ENCODE data around the gene JPT2.
"Not testable (repeated sequence)": the region's sequence is repeated elsewhere in the genome, so short reads cannot be mapped to it uniquely, and the experiment has no call there.

Gene JPT2

DNA sequence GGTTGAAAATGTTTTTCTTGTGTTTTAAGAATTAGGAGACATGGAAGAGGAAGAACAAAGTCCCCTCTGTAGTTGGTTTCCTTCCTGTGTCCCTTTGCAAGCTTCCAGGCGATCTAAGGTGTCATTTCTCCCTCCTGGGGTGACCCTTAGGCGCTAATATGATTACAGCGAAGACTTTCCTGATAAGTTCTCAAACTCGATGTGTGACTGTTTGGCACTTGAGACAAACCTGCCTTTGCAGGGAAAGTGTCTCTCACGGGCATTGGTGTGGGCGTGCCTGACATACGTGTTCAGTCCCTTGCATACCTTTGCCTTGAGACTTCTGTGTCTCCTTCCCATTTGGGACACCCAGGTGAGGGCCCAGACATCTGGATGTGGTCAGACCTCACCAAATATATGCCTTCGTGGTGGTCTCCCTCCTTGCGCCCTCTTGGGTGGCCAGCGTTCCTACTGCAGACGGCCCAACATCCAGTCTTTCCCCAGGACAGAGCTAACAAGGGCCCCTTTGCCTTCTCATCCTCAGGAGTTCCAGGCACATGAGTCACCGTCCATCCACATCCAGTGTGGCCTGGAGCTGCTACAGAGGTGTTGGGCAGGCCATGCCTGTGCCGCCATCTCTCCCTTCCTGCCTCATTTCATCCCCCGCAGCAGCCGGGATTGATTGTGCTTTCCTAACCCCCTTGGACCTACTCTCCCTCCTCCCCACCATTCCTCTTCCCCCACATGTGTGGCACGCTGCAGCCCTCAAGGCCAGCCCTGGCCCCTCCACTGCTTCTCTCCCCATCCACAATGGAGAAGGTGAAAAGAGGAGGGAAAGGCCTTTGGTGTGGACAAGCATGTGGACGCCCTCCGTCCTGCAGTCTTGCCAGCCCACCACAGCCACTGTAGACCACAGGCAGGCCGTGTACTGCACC, 3.1 kb upstream of the JPT2 start:
- no peak for DNase-seq (ENCODE audit: low read depth)

- DNase-seq (ENCODE audit: low read depth), result no peak
Measured at GRCh38 chr16:1676661-1677060, 1.4 kb upstream of the JPT2 start.

DNA sequence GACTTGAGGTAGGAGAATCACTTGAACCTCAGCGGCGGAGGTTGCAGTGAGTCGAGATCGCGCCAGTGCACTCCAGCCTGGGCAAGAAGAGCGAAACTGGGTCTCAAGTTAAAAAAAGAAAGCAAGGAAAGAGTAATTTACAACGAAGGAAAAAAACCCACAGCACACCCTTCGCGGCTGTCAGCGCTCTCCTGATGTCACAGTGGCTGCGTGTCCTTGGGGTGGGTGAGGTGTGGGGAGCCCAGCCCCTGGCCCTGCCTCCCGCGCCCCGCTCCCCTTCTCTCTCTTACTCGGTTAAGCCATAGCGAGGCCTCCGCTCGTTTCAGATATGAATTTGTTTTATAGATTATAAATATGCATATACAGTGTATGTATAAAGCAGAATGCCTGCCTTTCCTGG, 740 bp upstream of the JPT2 start:
- no peak for DNase-seq (ENCODE audit: low read depth)

DNA sequence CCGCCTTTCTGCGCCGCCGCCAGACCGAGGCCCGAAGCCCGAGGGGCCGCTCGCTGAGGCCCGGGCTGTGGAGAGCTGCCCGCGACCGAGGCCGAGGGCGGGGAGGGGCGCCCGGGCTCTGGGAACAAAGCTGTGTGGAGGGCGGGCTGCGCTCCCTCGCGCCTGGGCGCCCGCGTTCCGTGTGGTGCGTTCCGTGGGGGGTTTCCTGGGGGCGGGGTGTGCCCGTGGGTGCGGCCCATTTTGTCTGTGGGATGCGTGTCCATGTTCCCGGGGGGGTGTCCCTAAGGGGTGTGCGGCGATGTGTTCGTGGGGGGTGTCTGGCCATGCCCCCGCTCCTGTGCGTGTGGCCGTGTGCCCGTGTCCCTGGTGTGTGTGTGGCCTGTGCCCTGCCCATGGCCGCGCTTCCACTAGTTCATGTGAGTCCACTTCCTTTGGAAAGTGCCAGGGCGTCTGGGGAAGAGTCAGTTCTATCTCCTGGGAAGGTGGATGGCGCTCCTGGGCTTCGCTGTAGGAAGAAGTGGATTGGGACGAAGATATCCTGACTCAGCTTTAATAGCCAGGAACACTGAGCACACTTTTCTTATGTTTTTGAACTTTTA, 520 bp downstream of the JPT2 start:
- DNase-seq (ENCODE audit: low read depth), result peak; percentile 30

DNA sequence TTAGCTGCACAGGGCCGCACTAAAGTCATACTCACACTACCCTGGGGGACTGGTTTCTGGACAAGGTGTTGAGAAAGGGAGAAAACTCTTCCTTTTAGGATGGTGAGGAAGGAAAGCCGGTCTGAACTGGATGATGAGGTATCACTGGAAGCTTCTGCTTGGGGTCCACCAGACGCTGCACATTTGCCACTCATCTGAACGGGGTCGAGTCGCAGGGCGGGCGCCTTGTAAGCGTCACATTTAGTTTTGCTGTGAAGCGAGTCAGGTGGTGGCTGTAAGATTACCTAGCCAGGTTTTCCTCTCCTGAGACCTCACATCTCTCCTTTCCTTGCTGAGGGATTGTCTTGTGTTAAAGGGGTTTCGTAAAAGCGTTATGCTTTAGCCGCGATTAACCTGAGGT, 2.3 kb downstream of the JPT2 start:
- no peak for DNase-seq (ENCODE audit: low read depth)

DNA sequence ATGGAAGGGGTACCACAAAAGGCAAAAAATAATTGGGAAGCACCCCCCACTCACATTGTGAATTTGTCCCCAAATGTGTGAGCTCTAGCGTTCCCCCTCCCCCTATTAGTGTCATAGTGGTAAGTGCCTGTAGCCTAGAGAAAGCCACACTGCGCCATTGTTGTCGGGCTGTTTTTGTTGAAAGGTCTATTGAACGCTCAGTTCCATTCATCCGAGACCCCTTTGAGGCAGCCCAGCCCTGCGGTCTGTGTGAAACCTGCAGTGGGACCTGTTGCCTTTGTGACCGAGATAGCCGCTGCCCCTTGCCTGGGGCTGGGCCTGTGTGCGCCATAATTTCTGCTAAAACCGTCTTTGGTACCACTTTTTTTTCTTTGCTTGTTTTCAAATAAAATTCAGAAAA, 3.0 kb downstream of the JPT2 start:
- DNase-seq (ENCODE audit: low read depth), result no peak

GRCh38 chr16:1687427-1688316, 9.6 kb downstream of the JPT2 start:
- DNase-seq (ENCODE audit: low read depth), result no peak

DNA sequence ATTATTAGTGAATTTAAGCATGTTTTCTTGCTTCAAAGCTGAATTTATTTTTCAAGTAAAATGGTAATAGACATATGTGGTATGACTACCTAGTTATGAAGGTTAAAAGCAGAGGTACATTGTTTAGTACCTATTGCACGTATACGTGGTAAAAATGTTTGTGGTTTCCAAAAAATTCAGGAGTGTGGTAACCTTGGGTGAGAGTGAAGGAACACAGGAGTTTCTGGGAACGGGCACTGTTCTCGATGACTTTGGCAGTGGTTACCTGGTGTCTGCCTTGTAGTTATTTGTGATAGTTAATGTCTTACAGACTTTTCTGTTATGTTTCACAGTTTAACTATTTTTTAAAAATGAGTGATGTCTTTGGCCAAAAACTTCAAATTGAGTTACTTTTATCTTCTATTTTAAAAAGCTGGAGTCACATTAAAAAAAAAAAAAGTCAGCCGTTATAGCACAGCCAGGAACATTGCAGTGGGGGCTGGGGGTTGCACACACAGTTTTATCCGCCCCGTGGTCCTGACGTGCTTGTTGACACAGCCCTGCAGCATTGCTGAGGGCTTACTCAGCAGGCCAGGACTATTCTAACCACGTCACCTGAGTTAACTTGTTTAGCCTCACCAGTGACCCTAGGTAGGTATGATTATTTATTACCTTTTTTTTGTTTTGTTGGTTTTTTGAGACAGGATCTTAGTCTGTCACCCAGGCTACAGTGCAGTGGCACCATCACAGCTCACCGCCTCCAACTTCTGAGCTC, 10.9 kb downstream of the JPT2 start:
- no peak for DNase-seq (ENCODE audit: low read depth)

GRCh38 chr16:1689853-1690252, 11.8 kb downstream of the JPT2 start:
- no peak for DNase-seq (ENCODE audit: low read depth)

- no peak for DNase-seq (ENCODE audit: low read depth)
Measured at GRCh38 chr16:1690810-1691209, 12.7 kb downstream of the JPT2 start.

DNA sequence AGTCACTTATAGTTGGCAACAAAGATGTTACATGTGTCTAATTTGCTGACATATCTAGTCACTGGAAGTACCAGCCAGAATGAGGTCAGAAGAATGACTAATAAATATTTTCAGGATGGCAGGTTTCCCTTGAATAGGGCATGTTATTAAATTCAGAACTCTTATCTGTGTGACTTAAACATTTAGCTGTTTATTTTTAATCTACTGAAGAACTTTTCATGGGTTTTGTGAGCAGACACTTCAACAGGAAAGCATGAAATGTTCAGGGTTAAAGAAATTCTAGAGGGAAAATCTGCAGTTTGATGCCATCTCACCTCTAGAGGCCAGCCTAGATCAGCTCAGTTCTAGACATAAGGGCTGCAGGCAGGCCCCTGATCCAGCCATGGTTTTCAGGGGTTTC, 13.2 kb downstream of the JPT2 start:
- no peak for DNase-seq (ENCODE audit: low read depth)

GRCh38 chr16:1691956-1692355, 13.9 kb downstream of the JPT2 start:
- no peak for DNase-seq (ENCODE audit: low read depth)

DNA sequence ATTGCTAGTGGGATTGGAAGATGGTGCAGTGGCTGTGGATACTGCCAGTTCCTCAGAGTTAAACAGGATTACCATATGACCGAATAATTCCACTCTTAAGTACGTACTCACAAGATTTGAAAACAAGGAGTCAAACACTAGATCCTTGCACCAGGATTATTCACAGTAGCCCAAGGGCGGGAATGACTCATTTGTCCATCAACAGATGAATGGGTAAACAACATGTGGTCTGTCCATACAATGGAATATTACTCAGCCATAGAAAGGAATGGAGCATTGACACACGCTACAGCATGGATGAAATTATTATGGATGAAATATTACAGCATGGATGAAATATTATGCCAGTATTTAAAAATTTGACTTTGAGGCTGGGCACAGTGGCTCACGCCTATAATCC, 18.8 kb downstream of the JPT2 start:
- DNase-seq (ENCODE audit: low read depth), result no peak

- DNase-seq (ENCODE audit: low read depth), result no peak
Measured at GRCh38 chr16:1698680-1699079, 20.6 kb downstream of the JPT2 start.

- DNase-seq (ENCODE audit: low read depth), result no peak
Measured at GRCh38 chr16:1700246-1700645, 22.2 kb downstream of the JPT2 start.

DNA sequence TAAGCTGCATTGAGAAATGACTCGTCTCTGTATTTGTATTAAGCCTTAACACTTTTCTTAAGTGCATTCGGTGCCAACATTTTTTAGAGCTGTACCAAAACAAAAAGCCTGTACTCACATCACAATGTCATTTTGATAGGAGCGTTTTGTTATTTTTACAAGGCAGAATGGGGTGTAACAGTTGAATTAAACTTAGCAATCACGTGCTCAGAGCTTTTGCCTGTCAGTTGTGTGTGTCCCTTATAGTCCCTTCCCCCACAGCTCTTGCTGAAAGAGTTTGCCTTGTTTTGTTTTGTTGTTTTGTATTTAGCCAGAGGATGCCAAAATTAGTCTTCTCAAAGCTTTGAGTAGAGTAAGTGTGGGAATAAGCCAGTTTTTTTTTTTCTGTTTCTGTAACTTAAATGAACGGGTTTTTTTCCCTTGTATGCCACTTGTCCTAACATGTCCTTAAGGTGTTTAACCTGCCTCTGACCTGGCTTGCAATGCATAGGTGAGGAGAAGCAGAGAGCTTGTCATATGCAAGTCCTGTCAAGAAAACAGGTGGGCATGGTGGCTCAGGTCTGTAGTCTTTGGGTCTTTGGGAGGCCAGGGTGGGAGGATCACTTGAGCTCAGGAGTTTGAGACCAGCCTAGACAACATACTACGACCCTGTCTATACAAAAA, 23.3 kb downstream of the JPT2 start:
- DNase-seq (ENCODE audit: low read depth), result no peak

- DNase-seq (ENCODE audit: low read depth), result not testable (repeated sequence)
Measured at GRCh38 chr16:1705324-1705687, 27.2 kb downstream of the JPT2 start.

GRCh38 chr16:1705688-1706385, 27.8 kb downstream of the JPT2 start, which contains the start of gene MAPK8IP3:
MAPK8IP3 (plus strand) TSS chr16:1706195; CDS start chr16:1706340, 145 bp downstream.
- peak; percentile 95 for DNase-seq (ENCODE audit: low read depth)

DNA sequence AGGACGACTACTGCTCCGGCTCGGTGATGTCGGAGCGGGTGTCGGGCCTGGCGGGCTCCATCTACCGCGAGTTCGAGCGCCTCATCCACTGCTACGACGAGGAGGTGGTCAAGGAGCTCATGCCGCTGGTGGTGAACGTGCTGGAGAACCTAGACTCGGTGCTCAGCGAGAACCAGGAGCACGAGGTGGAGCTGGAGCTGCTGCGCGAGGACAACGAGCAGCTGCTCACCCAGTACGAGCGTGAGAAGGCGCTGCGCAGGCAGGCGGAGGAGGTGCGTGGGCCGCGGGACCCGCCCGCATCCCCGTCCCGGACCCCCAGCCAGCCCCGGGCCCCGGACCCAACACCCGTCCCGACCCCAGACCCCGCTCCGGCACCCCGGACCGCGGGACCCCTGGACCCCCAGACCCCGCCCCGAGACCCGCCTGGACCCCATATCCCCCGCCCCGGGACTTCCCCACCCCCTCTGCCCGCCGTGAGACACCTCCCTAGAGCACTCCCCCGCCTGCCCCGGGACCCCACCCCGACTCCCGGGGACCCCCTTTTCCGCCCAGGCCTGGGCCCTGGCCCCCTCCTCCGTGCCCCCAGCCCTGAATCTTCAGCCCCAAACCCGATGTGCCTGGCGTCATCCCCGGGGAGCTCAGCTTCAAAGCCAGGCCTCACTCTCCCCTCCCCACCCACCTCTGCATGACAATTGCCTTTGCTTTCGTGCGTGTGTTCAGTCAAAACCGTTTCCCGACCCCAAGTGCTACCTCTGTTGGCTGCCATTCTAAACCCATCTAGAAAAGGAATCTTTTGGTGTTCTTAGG, 28.5 kb downstream of the JPT2 start:
- peak; percentile 28 for DNase-seq (ENCODE audit: low read depth)
